ENCODE results near the gene ATP2B1. TPM values are rescaled to one million over a fixed set of nuclear protein-coding genes. Genes with fewer than 3 reads are reported as not detected.

Gene ATP2B1
- total RNA-seq, 1 experiment from 2014 or later = 24.7 TPM

- no peak overlapping the region for H3K4me3 ChIP-seq (ENCODE audit: low read length)
- H3K9me3 ChIP-seq (ENCODE audit: low read length) = no peaks in the 10 kb centered on the region
- no peak overlapping the region for H3K9ac ChIP-seq (ENCODE audit: low read length)
- no peak for DNase-seq
- H3K27me3 ChIP-seq (ENCODE audit: low read length) = no peaks in the 10 kb centered on the region
- no peaks in the 10 kb centered on the region for H3K9me2 ChIP-seq (replicated peaks; ENCODE audit: insufficient read depth, low read length)
- H4K20me1 ChIP-seq (ENCODE audit: insufficient read depth, low read depth, low read length) = peaks cover 66% of the 10 kb centered on the region
- H3K79me2 ChIP-seq (ENCODE audit: low read length) = peaks cover 1% of the 10 kb centered on the region; the same call in 1 of the 2 replicates
- no peak overlapping the region for H2AFZ ChIP-seq (ENCODE audit: low read length)
- no peaks in the 10 kb centered on the region for H3K36me3 ChIP-seq (ENCODE audit: insufficient read depth, low read length)
- no peak overlapping the region for H3K4me2 ChIP-seq (ENCODE audit: low read depth, low read length, poor library complexity, severe bottlenecking)
- H3K4me1 ChIP-seq (ENCODE audit: low read length) = no peaks in the 10 kb centered on the region
- no peak overlapping the region for H3K27ac ChIP-seq (ENCODE audit: low read length)
These were observed 14.9 kb downstream of the ATP2B1 start for GRCh38 chr12:89693639-89694202.

GRCh38 chr12:89692439-89692838, 16.2 kb downstream of the ATP2B1 start:
- Histone ChIP-seq H3K27ac (ENCODE audit: low read length) (no peak overlapping the region), H3K27me3 (ENCODE audit: low read length) (no peaks in the 10 kb centered on the region), H3K4me2 (ENCODE audit: low read depth, low read length, poor library complexity, severe bottlenecking) (no peak overlapping the region), H3K9me3 (ENCODE audit: low read length) (no peaks in the 10 kb centered on the region), H2AFZ (ENCODE audit: low read length) (no peak overlapping the region), H3K36me3 (ENCODE audit: insufficient read depth, low read length) (no peaks in the 10 kb centered on the region), H3K9ac (ENCODE audit: low read length) (no peak overlapping the region), H3K4me1 (ENCODE audit: low read length) (no peaks in the 10 kb centered on the region), H3K4me3 (ENCODE audit: low read length) (no peak overlapping the region), H3K9me2 (replicated peaks; ENCODE audit: insufficient read depth, low read length) (no peaks in the 10 kb centered on the region), H4K20me1 (ENCODE audit: insufficient read depth, low read depth, low read length) (peaks cover 63% of the 10 kb centered on the region), H3K79me2 (ENCODE audit: low read length) (no peaks in the 10 kb centered on the region)
- DNase-seq = no peak

GRCh38 chr12:89691659-89692058, 17.0 kb downstream of the ATP2B1 start:
- Histone ChIP-seq H3K9ac (ENCODE audit: low read length) (no peak overlapping the region), H3K79me2 (ENCODE audit: low read length) (no peaks in the 10 kb centered on the region), H3K9me2 (replicated peaks; ENCODE audit: insufficient read depth, low read length) (no peaks in the 10 kb centered on the region), H3K36me3 (ENCODE audit: insufficient read depth, low read length) (no peaks in the 10 kb centered on the region), H3K27ac (ENCODE audit: low read length) (no peak overlapping the region), H3K4me2 (ENCODE audit: low read depth, low read length, poor library complexity, severe bottlenecking) (no peak overlapping the region), H4K20me1 (ENCODE audit: insufficient read depth, low read depth, low read length) (peaks cover 65% of the 10 kb centered on the region), H3K27me3 (ENCODE audit: low read length) (no peaks in the 10 kb centered on the region), H3K4me1 (ENCODE audit: low read length) (no peaks in the 10 kb centered on the region), H3K9me3 (ENCODE audit: low read length) (no peaks in the 10 kb centered on the region), H2AFZ (ENCODE audit: low read length) (no peak overlapping the region), H3K4me3 (ENCODE audit: low read length) (no peak overlapping the region)
- no peak for DNase-seq

GRCh38 chr12:89690925-89691324, 17.7 kb downstream of the ATP2B1 start:
- Histone ChIP-seq H3K9ac (ENCODE audit: low read length) (no peak overlapping the region), H3K27me3 (ENCODE audit: low read length) (no peaks in the 10 kb centered on the region), H3K9me3 (ENCODE audit: low read length) (no peaks in the 10 kb centered on the region), H3K27ac (ENCODE audit: low read length) (no peak overlapping the region), H3K4me1 (ENCODE audit: low read length) (no peaks in the 10 kb centered on the region), H3K9me2 (replicated peaks; ENCODE audit: insufficient read depth, low read length) (no peaks in the 10 kb centered on the region), H3K79me2 (ENCODE audit: low read length) (no peaks in the 10 kb centered on the region), H4K20me1 (ENCODE audit: insufficient read depth, low read depth, low read length) (peaks cover 61% of the 10 kb centered on the region), H3K36me3 (ENCODE audit: insufficient read depth, low read length) (no peaks in the 10 kb centered on the region), H3K4me2 (ENCODE audit: low read depth, low read length, poor library complexity, severe bottlenecking) (no peak overlapping the region), H2AFZ (ENCODE audit: low read length) (no peak overlapping the region), H3K4me3 (ENCODE audit: low read length) (no peak overlapping the region)
- DNase-seq = no peak

GRCh38 chr12:89689306-89689705, 19.3 kb downstream of the ATP2B1 start:
- no peaks in the 10 kb centered on the region for H3K27me3 ChIP-seq (ENCODE audit: low read length)
- no peak overlapping the region for H3K27ac ChIP-seq (ENCODE audit: low read length)
- H3K4me1 ChIP-seq (ENCODE audit: low read length) = peaks cover 3% of the 10 kb centered on the region; the same call in 1 of the 2 replicates
- DNase-seq = no peak
- H3K9ac ChIP-seq (ENCODE audit: low read length) = no peak overlapping the region
- H2AFZ ChIP-seq (ENCODE audit: low read length) = no peak overlapping the region
- peaks cover 3% of the 10 kb centered on the region; the same call in 1 of the 2 replicates for H3K79me2 ChIP-seq (ENCODE audit: low read length)
- H3K9me3 ChIP-seq (ENCODE audit: low read length) = no peaks in the 10 kb centered on the region
- H3K9me2 ChIP-seq (replicated peaks; ENCODE audit: insufficient read depth, low read length) = no peaks in the 10 kb centered on the region
- H3K4me3 ChIP-seq (ENCODE audit: low read length) = no peak overlapping the region
- no peak overlapping the region for H3K4me2 ChIP-seq (ENCODE audit: low read depth, low read length, poor library complexity, severe bottlenecking)
- no peaks in the 10 kb centered on the region for H3K36me3 ChIP-seq (ENCODE audit: insufficient read depth, low read length)
- peaks cover 63% of the 10 kb centered on the region for H4K20me1 ChIP-seq (ENCODE audit: insufficient read depth, low read depth, low read length)

- no peak overlapping the region for H3K4me2 ChIP-seq (ENCODE audit: low read depth, low read length, poor library complexity, severe bottlenecking)
- no peak for DNase-seq
- H3K9ac ChIP-seq (ENCODE audit: low read length) = no peak overlapping the region
- H3K27ac ChIP-seq (ENCODE audit: low read length) = no peak overlapping the region
- H3K9me2 ChIP-seq (replicated peaks; ENCODE audit: insufficient read depth, low read length) = no peaks in the 10 kb centered on the region
- H3K27me3 ChIP-seq (ENCODE audit: low read length) = no peaks in the 10 kb centered on the region
- no peak overlapping the region for H3K4me3 ChIP-seq (ENCODE audit: low read length)
- H3K4me1 ChIP-seq (ENCODE audit: low read length) = peaks cover 3% of the 10 kb centered on the region; the same call in 1 of the 2 replicates
- no peaks in the 10 kb centered on the region for H3K36me3 ChIP-seq (ENCODE audit: insufficient read depth, low read length)
- no peaks in the 10 kb centered on the region for H3K9me3 ChIP-seq (ENCODE audit: low read length)
- peaks cover 49% of the 10 kb centered on the region for H4K20me1 ChIP-seq (ENCODE audit: insufficient read depth, low read depth, low read length)
- peaks cover 3% of the 10 kb centered on the region; the same call in 1 of the 2 replicates for H3K79me2 ChIP-seq (ENCODE audit: low read length)
- no peak overlapping the region for H2AFZ ChIP-seq (ENCODE audit: low read length)
These were observed 22.3 kb downstream of the ATP2B1 start for GRCh38 chr12:89686311-89686710.

- no peaks in the 10 kb centered on the region for H3K9me3 ChIP-seq (ENCODE audit: low read length)
- peaks cover 3% of the 10 kb centered on the region; the same call in 1 of the 2 replicates for H3K4me1 ChIP-seq (ENCODE audit: low read length)
- H3K4me2 ChIP-seq (ENCODE audit: low read depth, low read length, poor library complexity, severe bottlenecking) = no peak overlapping the region
- H3K9me2 ChIP-seq (replicated peaks; ENCODE audit: insufficient read depth, low read length) = no peaks in the 10 kb centered on the region
- H2AFZ ChIP-seq (ENCODE audit: low read length) = no peak overlapping the region
- H3K79me2 ChIP-seq (ENCODE audit: low read length) = peaks cover 3% of the 10 kb centered on the region; the same call in 1 of the 2 replicates
- H3K9ac ChIP-seq (ENCODE audit: low read length) = no peak overlapping the region
- no peak overlapping the region for H3K27ac ChIP-seq (ENCODE audit: low read length)
- H3K27me3 ChIP-seq (ENCODE audit: low read length) = no peaks in the 10 kb centered on the region
- DNase-seq = no peak
- no peaks in the 10 kb centered on the region for H3K36me3 ChIP-seq (ENCODE audit: insufficient read depth, low read length)
- H3K4me3 ChIP-seq (ENCODE audit: low read length) = no peak overlapping the region
- H4K20me1 ChIP-seq (ENCODE audit: insufficient read depth, low read depth, low read length) = peaks cover 40% of the 10 kb centered on the region; the same call in 1 of the 2 replicates
These were observed 23.2 kb downstream of the ATP2B1 start for GRCh38 chr12:89685363-89685972.

- Histone ChIP-seq H3K9me3 (ENCODE audit: low read length) (no peaks in the 10 kb centered on the region), H3K9ac (ENCODE audit: low read length) (no peak overlapping the region), H4K20me1 (ENCODE audit: insufficient read depth, low read depth, low read length) (peaks cover 36% of the 10 kb centered on the region), H3K9me2 (replicated peaks; ENCODE audit: insufficient read depth, low read length) (no peaks in the 10 kb centered on the region), H3K27ac (ENCODE audit: low read length) (no peak overlapping the region), H3K4me3 (ENCODE audit: low read length) (no peak overlapping the region), H3K79me2 (ENCODE audit: low read length) (peaks cover 9% of the 10 kb centered on the region; the same call in 1 of the 2 replicates), H3K27me3 (ENCODE audit: low read length) (no peaks in the 10 kb centered on the region), H3K36me3 (ENCODE audit: insufficient read depth, low read length) (no peaks in the 10 kb centered on the region), H2AFZ (ENCODE audit: low read length) (no peak overlapping the region), H3K4me2 (ENCODE audit: low read depth, low read length, poor library complexity, severe bottlenecking) (no peak overlapping the region), H3K4me1 (ENCODE audit: low read length) (peaks cover 3% of the 10 kb centered on the region; the same call in 1 of the 2 replicates)
- DNase-seq = no peak
These were observed 24.5 kb downstream of the ATP2B1 start for GRCh38 chr12:89684136-89684535.

All from Karpas-422 (cell line).